Inflammatory macrophage treated with lipopolysaccharide for 4 hours (primary cell): ENCODE data around the gene VWA8.
"Not testable (repeated sequence)": the region's sequence is repeated elsewhere in the genome, so short reads cannot be mapped to it uniquely, and the experiment has no call there.

ENCODE experiments used
- DNase-seq: peaks from one replicate; pipeline ENCODE4 v3.0.0-alpha.2; 2020

The VWA8 gene

DNA sequence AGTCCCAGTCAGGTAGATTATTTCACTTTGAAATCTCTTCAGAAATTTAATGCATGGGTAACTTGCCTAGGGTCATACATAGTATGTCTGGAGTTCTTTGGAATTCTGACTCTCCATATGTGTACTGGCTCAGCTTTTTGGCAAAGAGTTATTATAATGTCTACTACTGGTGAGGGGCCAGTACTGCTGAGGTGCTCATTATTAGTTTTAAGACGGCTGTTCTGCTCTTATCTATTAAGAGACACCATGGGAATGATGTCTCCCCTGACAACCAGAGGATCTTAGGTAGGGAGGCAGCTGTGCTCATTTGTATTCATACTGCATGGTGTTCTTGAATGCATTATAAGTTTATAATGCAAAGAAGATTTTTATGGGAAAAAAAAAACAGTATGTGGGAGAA, 319.5 kb downstream of the VWA8 start:
- DNase-seq: no peak

DNA sequence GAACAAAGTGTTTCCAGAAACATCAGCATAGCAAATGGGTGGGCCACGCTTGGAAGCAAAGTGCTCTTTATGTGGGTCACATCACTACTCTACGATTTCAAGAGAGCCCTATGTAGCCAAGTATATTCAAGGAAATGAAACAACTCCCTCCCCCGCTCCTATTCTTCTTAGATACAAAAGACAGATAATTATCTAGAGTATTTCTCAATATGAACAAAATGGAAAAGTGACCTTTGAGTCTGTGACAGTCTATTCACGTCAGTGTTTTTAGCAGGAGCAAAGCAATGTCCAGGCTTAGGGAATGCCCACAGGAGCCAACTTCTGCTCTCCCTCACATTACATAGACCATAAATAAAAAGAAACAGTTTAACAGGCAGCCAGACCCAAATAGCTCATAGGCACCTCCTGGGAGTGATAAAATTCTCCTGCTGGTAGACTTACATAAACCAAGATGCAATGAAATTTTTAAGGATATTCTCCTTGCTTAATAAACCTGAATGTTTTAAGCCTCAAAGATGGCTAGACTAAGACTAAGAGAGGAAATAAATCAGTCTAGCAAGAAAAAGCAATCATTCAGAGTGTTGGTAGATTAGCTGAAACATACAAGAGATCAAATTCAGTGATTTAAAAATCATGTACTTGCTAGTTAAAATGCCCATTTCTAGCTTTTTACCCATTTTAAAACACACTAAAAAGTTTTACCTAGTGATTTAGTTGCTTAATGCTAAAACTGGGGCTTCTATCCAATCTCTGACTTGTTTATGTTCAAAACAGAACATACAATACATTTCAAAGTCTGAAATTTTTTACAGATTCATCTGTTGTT, 320.7 kb downstream of the VWA8 start:
- DNase-seq: no peak

DNA sequence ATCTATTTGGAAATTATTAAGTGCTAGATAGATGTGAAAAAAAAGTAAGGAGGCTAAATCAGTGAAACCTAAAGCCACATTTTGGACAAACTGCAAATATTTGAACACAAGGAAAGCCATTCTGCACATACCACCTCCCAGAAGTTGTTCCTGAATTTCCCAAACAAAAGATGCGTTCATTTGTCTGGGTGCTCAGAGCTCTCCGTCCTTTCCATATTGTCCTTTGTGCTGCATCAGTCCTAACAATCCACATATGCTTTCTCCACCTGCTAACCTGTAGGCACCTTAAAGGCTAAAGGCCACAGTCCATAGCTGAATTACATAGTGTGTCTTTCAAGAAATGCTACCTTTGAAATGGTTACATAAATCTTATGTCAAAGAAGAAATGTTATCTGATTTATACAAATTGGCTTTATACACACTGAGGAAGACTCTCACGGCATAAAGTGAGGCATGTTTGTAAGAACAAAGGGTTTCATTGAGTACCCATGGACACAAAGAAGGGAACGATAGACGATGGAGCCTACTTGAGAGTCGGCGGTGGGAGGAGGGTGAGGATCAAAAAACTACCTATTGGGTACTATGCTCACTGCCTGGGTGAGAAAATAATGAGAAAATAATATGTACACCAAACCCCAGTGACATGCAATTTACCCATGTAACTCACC, 321.5 kb downstream of the VWA8 start:
- no peak for DNase-seq

DNA sequence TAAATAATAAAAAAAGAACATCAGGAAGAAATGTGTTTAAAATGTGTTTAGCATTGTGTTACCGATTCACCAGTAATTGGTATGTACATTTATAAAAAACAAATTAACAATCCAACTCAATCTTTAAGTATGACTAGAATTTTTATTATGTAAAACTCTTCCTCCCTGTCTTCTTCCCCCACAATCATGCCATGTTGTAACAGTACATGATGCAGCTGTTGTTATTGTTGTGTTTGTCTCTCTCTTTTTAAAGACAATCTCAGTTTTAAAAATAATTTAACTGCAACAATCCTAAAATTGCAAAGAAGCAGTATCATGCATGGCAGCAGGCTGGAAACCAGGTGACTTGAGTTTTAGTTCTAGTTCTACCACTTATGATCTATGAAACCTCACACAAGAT, 323.3 kb downstream of the VWA8 start:
- no peak for DNase-seq

DNA sequence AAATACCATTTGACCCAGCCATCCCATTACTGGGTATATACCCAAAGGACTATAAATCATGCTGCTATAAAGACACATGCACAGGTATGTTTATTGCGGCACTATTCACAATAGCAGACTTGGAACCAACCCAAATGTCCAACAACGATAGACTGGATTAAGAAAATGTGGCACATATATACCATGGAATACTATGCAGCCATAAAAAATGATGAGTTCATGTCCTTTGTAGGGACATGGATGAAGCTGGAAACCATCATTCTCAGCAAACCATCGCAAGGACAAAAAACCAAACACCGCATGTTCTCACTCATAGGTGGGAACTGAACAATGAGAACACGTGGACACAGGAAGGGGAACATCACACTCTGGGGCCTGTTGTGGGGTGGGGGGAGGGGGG, 323.9 kb downstream of the VWA8 start:
- DNase-seq: not testable (repeated sequence)

DNA sequence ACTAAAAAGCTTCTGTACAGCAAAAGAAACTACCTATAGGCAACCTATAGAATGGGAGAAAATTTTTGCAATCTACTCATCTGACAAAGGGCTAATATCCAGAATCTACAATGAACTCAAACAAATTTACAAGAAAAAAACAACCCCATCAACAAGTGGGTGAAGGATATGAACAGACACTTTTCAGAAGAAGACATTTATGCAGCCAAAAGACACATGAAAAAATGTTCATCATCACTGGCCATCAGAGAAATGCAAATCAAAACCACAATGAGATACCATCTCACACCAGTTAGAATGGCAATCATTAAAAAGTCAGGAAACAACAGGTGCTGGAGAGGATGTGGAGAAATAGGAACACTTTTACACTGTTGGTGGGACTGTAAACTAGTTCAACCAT, 324.3 kb downstream of the VWA8 start:
- DNase-seq: not testable (repeated sequence)

DNA sequence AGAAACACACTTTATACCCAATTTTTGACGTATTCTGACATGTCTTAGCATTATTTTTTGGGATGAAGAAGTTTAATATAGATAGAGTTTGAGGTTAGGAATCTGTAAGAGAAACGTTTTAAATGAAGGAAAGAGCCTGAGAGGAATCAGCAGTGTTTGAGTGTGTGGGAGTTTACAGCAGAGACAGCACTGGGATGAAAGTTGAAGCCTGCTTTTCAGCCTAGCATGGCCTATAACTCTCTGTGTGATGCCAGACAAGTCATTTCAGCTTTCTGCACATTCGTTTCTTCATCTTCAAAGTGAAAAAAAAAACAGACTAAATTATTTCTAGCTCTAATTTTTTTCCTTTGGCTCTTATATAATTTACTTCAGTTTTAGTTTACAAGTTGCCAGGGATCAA, 326.5 kb downstream of the VWA8 start:
- no peak for DNase-seq

DNA sequence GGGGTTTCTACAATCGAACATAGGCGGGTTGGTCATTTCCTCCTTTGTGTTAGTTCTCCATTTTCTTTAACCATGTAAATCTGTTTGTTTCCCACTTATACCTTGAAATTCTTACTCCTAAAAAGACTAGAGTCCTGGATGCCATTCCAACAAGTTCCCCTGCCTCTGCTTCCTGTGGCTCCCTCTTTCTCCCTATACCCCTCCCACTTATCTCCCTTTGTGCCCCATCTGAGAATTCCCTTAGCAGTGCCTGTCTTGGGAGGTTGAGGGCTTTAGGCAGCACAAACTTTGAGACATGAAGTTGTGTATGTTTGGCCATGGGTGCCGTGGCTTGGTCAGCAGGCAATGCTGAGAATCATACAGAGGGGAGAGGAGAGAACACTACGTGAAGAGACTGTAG, 327.1 kb downstream of the VWA8 start:
- no peak for DNase-seq

DNA sequence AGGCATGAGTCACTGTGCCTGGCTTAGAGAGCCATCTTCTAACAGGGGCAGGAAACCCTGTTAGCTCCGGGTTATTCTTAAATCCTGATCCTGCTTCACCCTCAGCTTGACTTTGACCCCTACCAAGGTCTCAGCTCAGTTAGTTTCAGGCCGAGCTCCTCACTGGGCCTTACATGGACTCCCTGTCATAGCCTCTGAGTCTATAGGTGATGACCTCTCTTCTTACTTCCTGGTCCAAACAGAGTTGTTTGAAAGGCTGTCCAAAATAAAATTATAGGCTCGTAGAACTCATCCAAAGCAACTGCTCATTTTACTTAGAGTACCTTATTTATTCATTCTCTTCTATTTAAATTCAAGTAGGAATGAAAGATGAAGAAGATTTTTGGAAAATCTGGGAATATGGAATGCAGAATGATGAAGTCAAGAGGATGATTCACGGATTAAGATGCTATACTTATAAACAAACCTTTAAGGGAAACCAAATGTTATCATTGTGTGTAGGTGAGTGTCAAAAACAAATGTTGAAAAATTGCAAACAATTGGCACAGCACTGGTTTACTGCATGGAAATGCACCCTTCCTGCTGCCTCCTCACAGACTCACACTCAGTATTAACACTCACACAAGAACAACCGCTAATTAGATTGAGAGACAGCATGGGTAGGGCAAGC, 329.5 kb downstream of the VWA8 start:
- DNase-seq: no peak

DNA sequence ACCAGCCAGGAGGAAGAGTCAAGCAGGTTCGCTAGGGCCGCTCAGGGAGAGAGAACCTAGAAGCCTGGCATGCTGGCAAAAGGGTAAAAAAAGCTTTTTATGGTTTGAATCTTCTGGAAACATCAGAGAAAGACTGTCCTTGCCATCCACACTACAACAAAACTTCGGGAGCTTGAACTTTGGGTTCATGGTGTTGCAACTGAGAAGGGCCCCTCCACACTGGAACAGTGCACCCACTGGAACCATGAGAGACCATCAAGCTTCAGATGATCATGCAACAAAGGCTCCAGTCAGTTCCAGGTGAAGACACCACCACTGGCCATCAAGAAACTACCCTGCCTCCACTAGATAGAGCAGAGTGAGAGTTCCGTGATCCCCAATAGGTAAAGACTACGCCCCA, 333.5 kb downstream of the VWA8 start:
- no peak for DNase-seq

DNA sequence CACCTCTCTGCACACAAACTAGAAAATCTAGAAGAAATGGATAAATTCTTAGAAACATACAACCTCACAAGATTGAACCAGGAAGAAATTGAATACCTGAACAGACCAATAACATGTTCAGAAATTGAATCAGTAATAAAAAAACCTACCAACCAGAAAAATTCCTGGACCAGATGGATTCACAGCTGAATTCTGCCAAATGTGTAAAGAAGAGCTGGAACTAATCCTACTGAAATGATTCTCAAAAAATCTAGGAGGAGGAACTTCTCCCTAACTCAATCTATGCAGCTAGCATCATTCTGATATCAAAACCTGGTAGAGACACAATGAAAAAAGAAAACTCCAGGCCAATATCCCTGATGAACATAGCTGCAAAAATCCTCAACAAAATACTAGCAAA, 336.9 kb downstream of the VWA8 start:
- DNase-seq: no peak

DNA sequence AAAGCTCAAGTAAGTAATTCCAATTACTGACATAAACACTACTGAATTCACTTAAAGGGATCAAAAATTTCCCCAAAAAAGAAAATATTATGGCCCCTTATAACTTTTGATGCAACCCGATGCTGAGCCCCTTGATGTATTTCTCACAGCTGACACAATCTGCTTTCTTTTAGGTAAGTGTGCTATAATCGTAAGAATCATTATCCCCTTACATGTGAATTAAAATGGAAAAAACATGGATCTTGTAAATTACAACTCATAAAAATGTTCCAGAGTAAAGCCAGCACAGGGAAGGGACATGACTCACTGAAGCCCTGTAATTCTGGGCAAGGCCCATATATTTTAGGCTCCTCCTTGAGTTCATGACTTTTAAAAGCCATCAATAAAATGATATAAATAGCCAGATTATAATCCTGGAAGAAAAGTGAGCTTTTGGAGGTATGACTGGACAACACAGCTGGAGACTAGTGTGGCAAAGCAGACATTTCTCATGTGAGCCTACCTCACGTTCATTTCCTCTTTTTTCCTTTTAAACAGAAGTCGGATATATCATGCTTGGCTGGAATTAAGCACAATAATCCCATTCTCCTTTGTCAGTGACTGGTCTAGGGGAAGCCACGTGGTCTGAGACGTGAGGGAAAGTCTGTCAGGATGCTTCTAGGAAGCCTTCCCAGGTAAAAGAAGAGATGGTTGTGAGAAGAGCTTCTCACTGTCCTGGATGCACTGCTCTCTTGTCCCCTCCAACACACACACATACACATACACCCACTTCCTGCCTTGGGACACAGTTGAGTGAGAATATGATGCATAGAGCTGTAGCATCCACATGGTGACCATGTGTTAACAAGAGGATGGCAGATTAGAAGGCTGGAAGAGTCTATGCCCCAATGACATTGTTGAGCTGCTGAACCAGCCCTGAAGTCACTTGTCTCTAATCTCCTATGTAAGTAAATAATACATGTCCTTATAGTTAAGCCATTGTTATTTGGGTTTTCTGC, 338.2 kb downstream of the VWA8 start:
- no peak for DNase-seq

DNA sequence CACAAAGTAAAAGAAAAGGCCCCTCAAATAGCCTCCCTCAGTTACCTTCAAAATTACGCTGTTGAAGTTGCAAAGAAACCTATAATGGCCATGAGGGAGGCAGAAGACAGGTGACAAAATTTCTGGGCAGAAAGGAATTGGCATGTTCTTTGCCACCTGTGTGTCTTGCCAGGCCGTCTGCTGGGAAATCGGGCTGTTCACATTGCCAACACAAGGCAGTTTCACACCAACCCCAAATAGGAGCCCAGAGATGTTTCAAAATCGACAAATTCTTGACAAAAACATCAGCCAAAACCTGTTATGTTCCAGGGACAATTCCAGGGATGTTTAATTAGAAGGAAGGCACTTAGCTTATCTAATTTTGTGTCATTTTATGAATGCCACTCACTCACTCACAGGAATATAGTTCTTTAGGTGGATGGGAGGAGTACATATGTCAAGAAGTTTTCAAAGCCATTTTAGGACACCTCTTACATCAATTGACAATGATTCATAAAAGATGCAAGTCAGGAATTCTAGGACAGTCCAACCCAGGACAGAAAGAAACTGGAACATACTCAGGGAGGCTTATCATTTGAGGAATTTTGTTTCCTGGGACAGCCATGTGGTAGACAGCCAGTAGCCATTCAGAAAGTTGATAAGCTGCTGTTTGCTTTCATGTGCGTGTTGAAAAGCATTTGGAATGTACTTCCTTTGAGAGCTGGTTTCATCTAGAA, 339.0 kb downstream of the VWA8 start:
- DNase-seq: no peak

DNA sequence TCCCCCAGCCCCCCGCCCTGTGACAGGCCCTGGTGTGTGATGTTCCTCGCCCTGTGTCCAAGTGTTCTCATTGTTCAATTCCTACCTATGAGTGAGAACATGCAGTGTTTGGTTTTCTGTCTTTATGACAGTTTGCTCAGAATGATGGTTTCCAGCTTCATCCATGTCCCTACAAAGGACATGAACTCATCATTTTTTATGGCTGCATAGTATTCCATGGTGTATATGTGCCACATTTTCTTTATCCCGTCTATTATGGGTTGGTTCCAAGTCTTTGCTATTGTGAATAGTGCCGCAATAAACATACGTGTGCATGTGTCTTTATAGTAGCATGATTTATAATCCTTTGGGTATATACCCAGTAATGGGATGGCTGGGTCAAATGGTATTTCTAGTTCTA, 343.3 kb downstream of the VWA8 start:
- DNase-seq: not testable (repeated sequence)

DNA sequence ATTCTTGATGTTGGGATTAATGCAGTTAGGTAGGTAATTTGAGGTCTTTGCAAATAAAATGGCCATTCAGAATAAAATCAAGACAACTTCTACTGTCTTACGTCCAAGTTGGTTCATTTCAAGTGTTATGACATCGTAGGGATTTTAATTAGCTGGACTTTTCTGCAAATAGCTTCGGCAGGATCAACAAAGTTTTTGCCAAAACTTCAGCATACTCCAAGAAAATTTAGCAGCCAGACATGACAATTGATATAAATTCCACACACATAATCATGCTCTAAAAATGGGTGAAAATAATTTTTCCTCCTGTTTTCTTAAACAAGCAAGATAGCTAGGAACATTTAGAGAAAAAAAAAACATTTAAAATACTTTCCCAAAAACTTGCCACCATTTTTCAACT, 344.8 kb downstream of the VWA8 start:
- DNase-seq: no peak

DNA sequence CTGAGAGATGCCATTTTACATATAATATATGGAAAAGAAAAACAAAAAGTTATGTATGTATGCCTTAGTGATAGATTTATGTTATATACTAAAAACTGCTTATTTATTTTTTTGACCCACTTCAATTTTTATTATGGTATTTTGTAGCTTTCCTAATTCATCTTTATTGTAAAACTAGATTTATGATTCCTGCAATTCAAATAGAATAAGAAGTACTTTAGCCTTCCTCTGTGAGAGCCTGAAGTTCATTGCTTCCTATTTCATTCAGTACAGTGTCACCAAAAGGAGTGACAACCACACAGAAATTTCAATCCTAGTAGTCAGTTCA, 345.4 kb downstream of the VWA8 start:
- no peak for DNase-seq

DNA sequence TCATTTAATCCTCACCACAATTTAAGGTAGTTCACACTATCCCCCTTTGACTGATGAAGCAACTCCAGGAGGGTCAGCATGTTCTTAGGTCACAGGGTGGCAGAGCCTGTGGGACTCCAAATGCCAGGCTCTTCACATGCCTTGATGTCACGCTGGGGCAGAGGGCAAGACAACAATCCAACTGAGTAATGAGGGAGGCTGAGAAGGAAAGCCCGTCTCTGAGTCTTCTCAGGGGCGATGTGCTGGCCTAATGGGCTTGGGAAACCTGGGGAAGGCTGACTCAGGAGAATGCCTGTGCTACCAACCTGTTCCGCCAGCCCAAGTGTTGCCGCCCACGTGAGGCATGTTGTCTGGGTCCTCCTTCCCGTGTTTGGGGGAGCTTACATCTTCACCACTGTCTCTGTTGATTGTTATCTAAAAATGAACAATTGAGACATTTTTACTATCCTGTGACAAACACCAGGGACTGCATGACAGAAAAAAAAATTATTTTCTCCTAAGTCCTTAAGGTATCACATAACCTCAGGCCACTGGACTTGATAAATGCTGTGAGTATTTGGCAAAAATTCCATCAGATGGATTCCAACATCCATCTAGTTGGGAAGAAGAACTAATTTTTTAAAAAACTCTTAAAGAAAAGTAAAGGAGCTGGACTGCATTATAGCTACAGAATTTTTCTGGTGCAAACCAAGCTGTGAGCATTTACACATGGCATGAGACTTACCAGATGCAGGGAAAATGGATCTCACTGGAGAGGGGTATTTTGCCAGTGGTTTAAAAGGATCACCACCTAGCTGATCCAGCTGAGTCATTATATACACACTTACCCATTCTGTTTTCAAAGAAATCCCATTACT, 346.0 kb downstream of the VWA8 start:
- DNase-seq: no peak

DNA sequence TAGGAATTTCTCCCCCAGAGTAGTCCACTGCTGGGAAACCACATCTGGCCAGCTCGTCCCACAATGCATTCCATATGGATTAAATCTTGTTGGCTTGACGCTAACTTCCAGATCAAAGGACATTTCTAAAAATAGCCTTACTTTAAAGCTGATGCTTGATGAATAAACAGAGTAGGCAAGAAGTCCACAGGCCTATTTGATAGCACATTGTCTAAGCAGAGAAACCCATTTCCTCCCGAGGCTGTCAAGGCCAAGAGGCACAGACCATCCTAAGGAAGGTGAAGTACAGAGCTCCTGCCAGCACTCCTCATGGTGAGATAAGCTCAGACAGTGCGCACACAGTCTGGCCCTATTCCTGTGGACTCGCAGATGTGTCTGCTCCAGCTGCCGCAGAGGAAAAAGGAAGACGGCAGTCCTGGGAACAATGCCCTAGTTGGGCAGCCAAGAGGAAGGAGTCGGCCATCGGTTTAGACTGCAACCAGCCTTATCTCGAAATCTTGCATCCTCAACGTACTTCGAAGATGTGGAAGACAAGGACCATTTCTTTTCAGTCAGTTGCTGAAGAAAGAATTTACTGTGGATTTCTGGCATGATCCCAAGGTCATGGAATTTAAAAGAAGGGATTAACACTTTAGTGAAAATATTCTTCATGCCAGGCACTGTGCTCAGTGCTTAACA, 346.8 kb downstream of the VWA8 start:
- no peak for DNase-seq

DNA sequence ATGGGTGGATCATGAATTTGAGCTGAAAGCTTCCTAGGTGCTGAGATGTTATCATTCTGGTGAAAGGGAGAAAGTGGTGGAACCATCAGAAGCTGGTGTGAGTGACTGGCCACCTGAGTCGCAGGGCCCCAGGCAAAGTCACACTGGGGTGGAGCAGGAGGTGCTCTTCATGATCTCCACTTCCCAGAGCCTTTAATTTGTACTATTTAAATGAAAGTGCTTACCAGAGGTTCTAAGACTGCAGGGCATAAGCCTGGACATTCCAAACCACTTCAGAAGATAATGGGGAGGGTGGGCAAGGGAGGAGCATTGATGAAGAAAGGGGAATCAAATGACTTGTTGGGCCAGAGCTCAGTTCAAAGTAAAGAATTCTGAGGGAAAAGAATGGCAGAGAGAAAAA, 347.4 kb downstream of the VWA8 start:
- no peak for DNase-seq

DNA sequence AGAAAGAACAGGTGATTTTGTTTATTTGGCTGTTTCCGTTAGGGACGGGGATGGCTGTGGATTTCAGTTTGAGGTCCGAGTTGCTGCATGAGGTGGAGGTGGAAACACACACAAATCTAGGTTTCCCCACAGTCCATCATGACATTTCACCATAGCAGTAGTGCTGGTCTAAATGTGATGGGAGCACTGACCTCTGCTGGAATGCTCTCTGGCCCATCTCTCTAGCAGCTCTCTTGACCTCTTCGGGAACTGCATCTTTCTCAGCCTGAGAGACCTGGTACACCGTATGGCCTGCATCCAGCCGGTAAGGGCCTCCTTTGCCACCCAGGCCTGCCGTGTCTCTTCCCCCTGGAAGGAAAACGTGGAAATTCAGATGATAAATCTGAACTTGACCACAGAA, 349.5 kb downstream of the VWA8 start:
- no peak for DNase-seq

DNA sequence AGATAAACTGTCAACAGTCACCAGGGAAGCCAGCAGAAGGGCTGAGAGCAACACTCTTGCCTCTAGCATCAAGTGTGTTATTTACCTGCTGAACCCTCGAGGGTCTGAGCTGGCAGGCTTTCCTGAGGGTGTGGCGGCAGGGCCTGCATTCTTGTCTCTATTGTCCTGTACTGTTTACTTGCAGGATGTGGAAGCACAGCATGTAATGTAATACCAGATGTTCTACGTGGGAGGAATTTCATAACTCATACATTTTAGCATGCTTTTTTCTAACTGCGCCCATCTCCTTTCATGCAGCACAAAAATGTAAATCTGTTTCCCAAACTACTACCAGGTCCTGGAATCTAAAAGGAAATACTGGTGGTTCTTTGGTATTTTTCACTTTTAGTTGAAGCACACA, 350.5 kb downstream of the VWA8 start:
- peak; percentile 41 for DNase-seq
